Liver (tissue), 9 donors: ENCODE data around the gene ESD. TPM values are rescaled to one million over a fixed set of nuclear protein-coding genes. Genes with fewer than 3 reads are reported as not detected.

Experiments used
- DNase-seq: peaks from one replicate; pipeline ENCODE4 v3.0.0-alpha.2; 2017; ENCODE audit warnings: low spot score
- H3K27ac ChIP-seq, 2 donors: one replicate each; pipeline ENCODE4 v1.7.0; 2013; ENCODE audit warnings: inconsistent platforms in 2 of 2, low read length in 2 of 2, control low read depth in 1 of 2, low read depth in 1 of 2, mild to moderate bottlenecking in 1 of 2
- H3K27me3 ChIP-seq, 4 donors: one replicate each; pipeline versions ENCODE4 v1.6.1 to v1.7.0; 2013; ENCODE audit warnings: low read length in 3 of 4, inconsistent platforms in 1 of 4, mild to moderate bottlenecking in 1 of 4, moderate library complexity in 1 of 4; ENCODE audit not compliant: control insufficient read depth in 4 of 4, insufficient read depth in 4 of 4
- H3K36me3 ChIP-seq, 4 donors: one replicate each; pipeline versions ENCODE4 v1.6.1 to v1.7.0; 2013; ENCODE audit warnings: low read length in 3 of 4, mild to moderate bottlenecking in 3 of 4, low read depth in 1 of 4, moderate library complexity in 1 of 4; ENCODE audit not compliant: control insufficient read depth in 4 of 4, insufficient read depth in 3 of 4
- H3K4me1 ChIP-seq, 4 donors: one replicate each; pipeline versions ENCODE4 v1.6.1 to v1.7.0; 2013; ENCODE audit warnings: low read length in 3 of 4, mild to moderate bottlenecking in 3 of 4, moderate library complexity in 1 of 4; ENCODE audit not compliant: control insufficient read depth in 4 of 4, insufficient read depth in 4 of 4
- H3K4me3 ChIP-seq, 3 donors: one replicate each; pipeline versions ENCODE4 v1.6.1 to v1.7.0; 2013; ENCODE audit warnings: low read length in 3 of 3, control low read depth in 1 of 3, low read depth in 1 of 3, mild to moderate bottlenecking in 1 of 3
- H3K9ac ChIP-seq, 2 donors: one replicate each; pipeline ENCODE4 v1.7.0; 2013; ENCODE audit warnings: low read length in 2 of 2, mild to moderate bottlenecking in 2 of 2, moderate library complexity in 2 of 2, control low read depth in 1 of 2, low read depth in 1 of 2
- H3K9me3 ChIP-seq, 4 donors: one replicate each; pipeline versions ENCODE4 v1.6.1 to v1.7.0; 2013; ENCODE audit warnings: low read length in 3 of 4; ENCODE audit not compliant: control insufficient read depth in 4 of 4
- ATF3 ChIP-seq: IDR thresholded peaks from 2 replicates; pipeline ENCODE4 v1.6.1; 2016; ENCODE audit warnings: antibody characterized with exemption
- CTCF ChIP-seq: fragments of 150-350 bp; IDR thresholded peaks from 2 replicates; pipeline ENCODE4 v1.5.1; 2017; ENCODE audit warnings: improper control_type of control experiment, low read depth, low read length; ENCODE audit not compliant: missing input control
- EGR1 ChIP-seq, 2 donors: IDR thresholded peaks; 2 replicates each; pipeline ENCODE4 v1.6.1; 2016 to 2018; ENCODE audit warnings: antibody characterized with exemption in 2 of 2, low read depth in 2 of 2
- FOXA2 ChIP-seq: IDR thresholded peaks from 2 replicates; pipeline ENCODE4 v1.6.1; 2016; ENCODE audit warnings: antibody characterized with exemption
- GABPA ChIP-seq, 2 donors: IDR thresholded peaks in 1 of 2; conservative IDR thresholded peaks in 1 of 2; 2 replicates each; pipeline ENCODE4 v1.6.1; 2016; ENCODE audit warnings: antibody characterized with exemption in 2 of 2, mild to moderate bottlenecking in 1 of 2, moderate library complexity in 1 of 2
- HNF4A ChIP-seq, 2 donors: conservative IDR thresholded peaks; 2 replicates each; pipeline ENCODE4 v1.6.1; 2016; ENCODE audit warnings: antibody characterized with exemption in 2 of 2, mild to moderate bottlenecking in 2 of 2
- HNF4G ChIP-seq: IDR thresholded peaks from 2 replicates; pipeline ENCODE4 v1.6.1; 2016; ENCODE audit warnings: antibody characterized with exemption
- JUND ChIP-seq, 2 donors: IDR thresholded peaks; 2 replicates each; pipeline ENCODE4 v1.6.1; 2016; ENCODE audit warnings: antibody characterized with exemption in 2 of 2
- MAX ChIP-seq: IDR thresholded peaks from 2 replicates; pipeline ENCODE4 v1.6.1; 2016; ENCODE audit warnings: antibody characterized with exemption
- NR2F2 ChIP-seq: IDR thresholded peaks from 2 replicates; pipeline ENCODE4 v1.6.1; 2016; ENCODE audit warnings: antibody characterized with exemption
- RAD21 ChIP-seq, 2 donors: IDR thresholded peaks; 2 replicates each; pipeline ENCODE4 v1.6.1; 2016; ENCODE audit warnings: antibody characterized with exemption in 2 of 2, mild to moderate bottlenecking in 2 of 2
- REST ChIP-seq: IDR thresholded peaks from 2 replicates; pipeline ENCODE4 v1.6.1; 2016; ENCODE audit warnings: antibody characterized with exemption, mild to moderate bottlenecking
- SP1 ChIP-seq: IDR thresholded peaks from 2 replicates; pipeline ENCODE4 v1.6.1; 2018; ENCODE audit warnings: antibody characterized with exemption, mild to moderate bottlenecking
- TAF1 ChIP-seq: conservative IDR thresholded peaks from 2 replicates; pipeline ENCODE4 v1.6.1; 2016; ENCODE audit warnings: antibody characterized with exemption, mild to moderate bottlenecking
- YY1 ChIP-seq: IDR thresholded peaks from 2 replicates; pipeline ENCODE4 v1.6.1; 2016; ENCODE audit warnings: antibody characterized with exemption, mild to moderate bottlenecking
- ZBTB33 ChIP-seq: IDR thresholded peaks from 2 replicates; pipeline ENCODE4 v1.6.1; 2016; ENCODE audit warnings: antibody characterized with exemption
- WGBS: extraction: QIAGEN DNeasy Blood & Tissue Kit; methylation state at CpG from one replicate; pipeline ENCODE4 v1.1.7; 2013; 5-methylcytosine and 5-hydroxymethylcytosine counted together
- polyA plus RNA-seq, 2 donors: library from polyadenylated mRNA; stranded (reverse) in 1 of 2; unstranded in 1 of 2; fragments of 200-250 nt in 1 of 2; fragments of >200 nt in 1 of 2; fragmentation: Nextera tagmentation in 1 of 2; extraction: Ambion mirVana in 1 of 2; gene quantifications; one replicate each; pipeline versions ENCODE4 v1.2.1 to v1.2.3, GENCODE V29; 2013 to 2015
- total RNA-seq, 2 donors: library from RNA; depleted of rRNA; stranded (reverse); fragments of >200 nt; gene quantifications; one replicate each; pipeline ENCODE4 v1.2.3, GENCODE V29; 2014
- donor health status: healthy.
- donor health status: healthy.
- donor health status: healthy.
- donor health status: healthy.
- donor health status: healthy.

ESD gene
- total and polyA plus RNA-seq, 4 donors = 63.3 to 146 (median 72.0) TPM

GRCh38 chr13:46761174-46761573 lies 35.8 kb downstream of the ESD start:
- H3K9me3 ChIP-seq = no peaks in the 10 kb centered on the region
- no peak overlapping the region for H3K9ac ChIP-seq
- H3K27me3 ChIP-seq = no peaks in the 10 kb centered on the region
- H3K4me1 ChIP-seq = peaks cover 4 to 39% (median 29%) of the 10 kb centered on the region in 4 donors
- WGBS = 97% methylated on average over 4 of the region's 4 CpGs
- no peaks in the 10 kb centered on the region for H3K36me3 ChIP-seq
- H3K27ac ChIP-seq = no peak overlapping the region
- DNase-seq = no peak
- no peak overlapping the region for H3K4me3 ChIP-seq
- TF ChIP-seq CTCF (no peak), REST (no peak), GABPA (IDR thresholded peaks at IDR 0.05 in 1 of 2, conservative IDR thresholded peaks at IDR 0.05 in 1 of 2) (no peak), YY1 (no peak), ATF3 (no peak), NR2F2 (no peak), FOXA2 (no peak), ZBTB33 (no peak), TAF1 (no peak), RAD21 (IDR thresholded peaks at IDR 0.05) (no peak), HNF4G (no peak), MAX (no peak), SP1 (no peak), JUND (IDR thresholded peaks at IDR 0.05) (no peak), EGR1 (IDR thresholded peaks at IDR 0.05; ENCODE audit: low read depth in 2 of 2) (no peak)

- H3K27me3 ChIP-seq = no peaks in the 10 kb centered on the region
- WGBS = 4% methylated on average over 2 of the region's 2 CpGs
- H3K9ac ChIP-seq = no peak overlapping the region
- no peak for DNase-seq
- no peak overlapping the region for H3K4me3 ChIP-seq
- no peaks in the 10 kb centered on the region for H3K9me3 ChIP-seq
- no peaks in the 10 kb centered on the region for H3K36me3 ChIP-seq
- H3K27ac ChIP-seq = peak overlapping the region; percentile 61 to 86
- peaks cover 4 to 39% (median 29%) of the 10 kb centered on the region in 4 donors for H3K4me1 ChIP-seq
- TF ChIP-seq MAX (peak; percentile 19), JUND (IDR thresholded peaks at IDR 0.05) (peak; percentile 66 to 70), SP1 (peak; percentile 73), HNF4A (conservative IDR thresholded peaks at IDR 0.05) (peak; percentile 34 to 63), RAD21 (IDR thresholded peaks at IDR 0.05) (peak in 1 of 2 donors; percentile 28), FOXA2 (peak; percentile 53), GABPA (IDR thresholded peaks at IDR 0.05 in 1 of 2, conservative IDR thresholded peaks at IDR 0.05 in 1 of 2) (peak in 1 of 2 donors; percentile 28), ZBTB33 (peak; percentile 19), ATF3 (no peak), EGR1 (IDR thresholded peaks at IDR 0.05; ENCODE audit: low read depth in 2 of 2) (no peak), REST (no peak)
These were observed 37.1 kb downstream of the ESD start for GRCh38 chr13:46759846-46760245.
